HCT116 (cell line): ENCODE data around the gene MIER3.

Experiments
- CEBPB ChIP-seq: IDR thresholded peaks from 2 replicates; pipeline ENCODE4 v1.6.1; 2012; ENCODE audit warnings: low read depth
- ELF1 ChIP-seq: IDR thresholded peaks from 2 replicates; pipeline ENCODE4 v1.6.1; 2012; ENCODE audit warnings: low read depth, borderline replicate concordance
- EZH2phosphoT487 ChIP-seq: fragments of 200-600 bp; IDR thresholded peaks from 2 replicates; pipeline ENCODE4 v1.6.1; 2018; ENCODE audit warnings: antibody characterized with exemption, borderline replicate concordance
- JUND ChIP-seq: IDR thresholded peaks from 2 replicates; pipeline ENCODE4 v1.6.1; 2012
- POLR2A ChIP-seq: IDR thresholded peaks from 2 replicates; pipeline ENCODE4 v1.7.0; 2011; ENCODE audit warnings: borderline replicate concordance; ENCODE audit not compliant: insufficient read depth, insufficient read length; ENCODE audit errors: extremely low read depth
- RAD21 ChIP-seq: IDR thresholded peaks from 2 replicates; pipeline ENCODE4 v1.6.1; 2012; ENCODE audit warnings: low read depth, mild to moderate bottlenecking
- TCF7L2 ChIP-seq: IDR thresholded peaks from 2 replicates; pipeline ENCODE4 v1.7.0; 2011; ENCODE audit warnings: borderline replicate concordance, inconsistent platforms; ENCODE audit not compliant: insufficient read depth, insufficient read length; ENCODE audit errors: extremely low read depth
- ZNF274 ChIP-seq: fragments of 200-500 bp; sonication (Bioruptor generic); IDR thresholded peaks from 2 replicates; pipeline ENCODE4 v1.6.1; 2014; ENCODE audit warnings: mild to moderate bottlenecking, low read depth, low read length, inconsistent platforms
- TF ChIP-seq, protein P1 (sequence below): IDR thresholded peaks from 2 replicates; pipeline ENCODE4 v1.6.1; 2012; ENCODE audit warnings: low read depth
- TF ChIP-seq, protein P2 (sequence below), 3 experiments: fragments of 200-600 bp in 1 of 3; sonication (generic) in 1 of 3; IDR thresholded peaks in 2 of 3; conservative IDR thresholded peaks in 1 of 3; 2 replicates each; pipeline ENCODE4 v1.5.1; 2012 to 2017; ENCODE audit warnings: low read depth in 2 of 3, low read length in 2 of 3, antibody characterized with exemption in 1 of 3, borderline replicate concordance in 1 of 3, control low read depth in 1 of 3, mild to moderate bottlenecking in 1 of 3, mixed read lengths in 1 of 3, mixed run types in 1 of 3, moderate library complexity in 1 of 3; ENCODE audit not compliant: insufficient read depth in 1 of 3

DNA sequence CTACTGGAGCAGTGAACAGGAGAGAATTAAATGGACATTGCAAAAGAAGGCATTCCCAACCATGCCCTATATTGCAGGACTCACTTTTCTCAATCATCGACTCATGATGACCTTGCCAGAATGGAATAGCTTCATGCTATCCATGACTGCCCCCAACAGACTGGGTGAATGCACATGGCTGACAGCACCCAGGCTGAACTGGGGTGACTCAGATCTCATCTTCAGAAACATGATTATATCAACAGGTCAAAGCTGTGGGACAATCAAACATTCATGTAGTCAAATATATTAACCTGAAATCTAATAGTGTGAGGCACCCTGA is 34.7 kb upstream of the MIER3 start:
- TF ChIP-seq ZNF274: no peak
- TF ChIP-seq ELF1: no peak
- TF ChIP-seq, protein P1, sequence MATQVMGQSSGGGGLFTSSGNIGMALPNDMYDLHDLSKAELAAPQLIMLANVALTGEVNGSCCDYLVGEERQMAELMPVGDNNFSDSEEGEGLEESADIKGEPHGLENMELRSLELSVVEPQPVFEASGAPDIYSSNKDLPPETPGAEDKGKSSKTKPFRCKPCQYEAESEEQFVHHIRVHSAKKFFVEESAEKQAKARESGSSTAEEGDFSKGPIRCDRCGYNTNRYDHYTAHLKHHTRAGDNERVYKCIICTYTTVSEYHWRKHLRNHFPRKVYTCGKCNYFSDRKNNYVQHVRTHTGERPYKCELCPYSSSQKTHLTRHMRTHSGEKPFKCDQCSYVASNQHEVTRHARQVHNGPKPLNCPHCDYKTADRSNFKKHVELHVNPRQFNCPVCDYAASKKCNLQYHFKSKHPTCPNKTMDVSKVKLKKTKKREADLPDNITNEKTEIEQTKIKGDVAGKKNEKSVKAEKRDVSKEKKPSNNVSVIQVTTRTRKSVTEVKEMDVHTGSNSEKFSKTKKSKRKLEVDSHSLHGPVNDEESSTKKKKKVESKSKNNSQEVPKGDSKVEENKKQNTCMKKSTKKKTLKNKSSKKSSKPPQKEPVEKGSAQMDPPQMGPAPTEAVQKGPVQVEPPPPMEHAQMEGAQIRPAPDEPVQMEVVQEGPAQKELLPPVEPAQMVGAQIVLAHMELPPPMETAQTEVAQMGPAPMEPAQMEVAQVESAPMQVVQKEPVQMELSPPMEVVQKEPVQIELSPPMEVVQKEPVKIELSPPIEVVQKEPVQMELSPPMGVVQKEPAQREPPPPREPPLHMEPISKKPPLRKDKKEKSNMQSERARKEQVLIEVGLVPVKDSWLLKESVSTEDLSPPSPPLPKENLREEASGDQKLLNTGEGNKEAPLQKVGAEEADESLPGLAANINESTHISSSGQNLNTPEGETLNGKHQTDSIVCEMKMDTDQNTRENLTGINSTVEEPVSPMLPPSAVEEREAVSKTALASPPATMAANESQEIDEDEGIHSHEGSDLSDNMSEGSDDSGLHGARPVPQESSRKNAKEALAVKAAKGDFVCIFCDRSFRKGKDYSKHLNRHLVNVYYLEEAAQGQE: no peak
- TF ChIP-seq EZH2phosphoT487: no peak
- TF ChIP-seq CEBPB: no peak
- TF ChIP-seq, protein P2, sequence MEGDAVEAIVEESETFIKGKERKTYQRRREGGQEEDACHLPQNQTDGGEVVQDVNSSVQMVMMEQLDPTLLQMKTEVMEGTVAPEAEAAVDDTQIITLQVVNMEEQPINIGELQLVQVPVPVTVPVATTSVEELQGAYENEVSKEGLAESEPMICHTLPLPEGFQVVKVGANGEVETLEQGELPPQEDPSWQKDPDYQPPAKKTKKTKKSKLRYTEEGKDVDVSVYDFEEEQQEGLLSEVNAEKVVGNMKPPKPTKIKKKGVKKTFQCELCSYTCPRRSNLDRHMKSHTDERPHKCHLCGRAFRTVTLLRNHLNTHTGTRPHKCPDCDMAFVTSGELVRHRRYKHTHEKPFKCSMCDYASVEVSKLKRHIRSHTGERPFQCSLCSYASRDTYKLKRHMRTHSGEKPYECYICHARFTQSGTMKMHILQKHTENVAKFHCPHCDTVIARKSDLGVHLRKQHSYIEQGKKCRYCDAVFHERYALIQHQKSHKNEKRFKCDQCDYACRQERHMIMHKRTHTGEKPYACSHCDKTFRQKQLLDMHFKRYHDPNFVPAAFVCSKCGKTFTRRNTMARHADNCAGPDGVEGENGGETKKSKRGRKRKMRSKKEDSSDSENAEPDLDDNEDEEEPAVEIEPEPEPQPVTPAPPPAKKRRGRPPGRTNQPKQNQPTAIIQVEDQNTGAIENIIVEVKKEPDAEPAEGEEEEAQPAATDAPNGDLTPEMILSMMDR (IDR thresholded peaks at IDR 0.05 in 2 of 3, conservative IDR thresholded peaks at IDR 0.05 in 1 of 3; ENCODE audit: borderline replicate concordance in 1 of 3, insufficient read depth in 1 of 3, low read depth in 2 of 3, low read length in 2 of 3): no peak
- no peak for TF ChIP-seq RAD21
- no peak for TF ChIP-seq POLR2A
- TF ChIP-seq JUND: no peak
- no peak for TF ChIP-seq TCF7L2
